WI38 (cell line): ENCODE data around the gene HOPX.
"Not testable (repeated sequence)": the region's sequence is repeated elsewhere in the genome, so short reads cannot be mapped to it uniquely, and the experiment has no call there.

ENCODE experiments used
- H3K4me3 ChIP-seq: 2 replicates; pipeline ENCODE4 v1.5.1; 2011; ENCODE audit warnings: low read depth, mild to moderate bottlenecking, control low read depth, low read length
- TF ChIP-seq, protein P1 (sequence below): IDR thresholded peaks from 2 replicates; pipeline ENCODE4 v1.5.1; 2012; ENCODE audit warnings: low read depth, mild to moderate bottlenecking, control low read depth, low read length

HOPX gene

DNA sequence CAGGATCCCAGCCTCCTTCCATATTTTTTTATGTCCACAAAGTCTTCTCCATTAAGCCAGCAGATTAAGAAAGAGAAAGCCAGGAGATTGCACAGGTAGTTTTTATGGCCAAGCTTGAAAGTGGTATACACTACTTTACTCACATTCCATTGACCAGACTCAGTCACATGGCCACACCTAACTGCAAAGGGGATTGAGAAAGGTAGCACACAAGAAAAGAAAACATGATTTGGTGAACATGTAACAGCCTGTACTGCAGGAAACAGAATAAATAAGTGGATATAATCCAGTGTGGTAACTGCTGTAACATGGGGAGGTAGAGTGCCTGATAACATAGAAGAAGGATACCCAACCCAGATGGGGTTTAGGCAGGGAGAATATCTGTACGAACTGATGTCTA is 43.9 kb downstream of the HOPX start:
- TF ChIP-seq, protein P1, sequence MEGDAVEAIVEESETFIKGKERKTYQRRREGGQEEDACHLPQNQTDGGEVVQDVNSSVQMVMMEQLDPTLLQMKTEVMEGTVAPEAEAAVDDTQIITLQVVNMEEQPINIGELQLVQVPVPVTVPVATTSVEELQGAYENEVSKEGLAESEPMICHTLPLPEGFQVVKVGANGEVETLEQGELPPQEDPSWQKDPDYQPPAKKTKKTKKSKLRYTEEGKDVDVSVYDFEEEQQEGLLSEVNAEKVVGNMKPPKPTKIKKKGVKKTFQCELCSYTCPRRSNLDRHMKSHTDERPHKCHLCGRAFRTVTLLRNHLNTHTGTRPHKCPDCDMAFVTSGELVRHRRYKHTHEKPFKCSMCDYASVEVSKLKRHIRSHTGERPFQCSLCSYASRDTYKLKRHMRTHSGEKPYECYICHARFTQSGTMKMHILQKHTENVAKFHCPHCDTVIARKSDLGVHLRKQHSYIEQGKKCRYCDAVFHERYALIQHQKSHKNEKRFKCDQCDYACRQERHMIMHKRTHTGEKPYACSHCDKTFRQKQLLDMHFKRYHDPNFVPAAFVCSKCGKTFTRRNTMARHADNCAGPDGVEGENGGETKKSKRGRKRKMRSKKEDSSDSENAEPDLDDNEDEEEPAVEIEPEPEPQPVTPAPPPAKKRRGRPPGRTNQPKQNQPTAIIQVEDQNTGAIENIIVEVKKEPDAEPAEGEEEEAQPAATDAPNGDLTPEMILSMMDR: no peak
- H3K4me3 ChIP-seq: no peak overlapping the region

GRCh38 chr4:56634954-56635353 is 46.1 kb downstream of the HOPX start:
- not testable (repeated sequence) for H3K4me3 ChIP-seq

- TF ChIP-seq, protein P1: no peak
- H3K4me3 ChIP-seq: no peak overlapping the region
Measured at GRCh38 chr4:56633486-56633885, 47.6 kb downstream of the HOPX start.

- TF ChIP-seq, protein P1: no peak
- H3K4me3 ChIP-seq: no peak overlapping the region
Measured at GRCh38 chr4:56630876-56631666, 50.0 kb downstream of the HOPX start.

DNA sequence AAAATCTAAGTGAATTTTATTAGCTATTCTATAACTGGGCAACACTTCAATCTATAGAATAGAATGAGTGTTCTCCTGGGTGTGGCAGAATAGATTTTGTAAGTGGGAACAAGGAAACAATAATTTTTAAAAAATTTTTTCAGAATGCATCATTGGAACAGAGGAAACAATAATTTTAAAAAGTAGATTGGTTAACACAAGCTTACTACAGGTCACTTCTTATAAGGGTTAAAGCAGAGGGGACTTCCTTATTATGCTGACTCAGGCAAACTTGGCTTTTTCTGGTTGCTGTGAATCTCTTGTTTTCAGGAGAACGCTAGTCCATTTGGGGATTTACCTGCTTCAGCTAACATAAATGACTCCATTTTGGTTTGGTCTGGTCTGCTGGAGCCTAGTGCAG is 52.5 kb downstream of the HOPX start:
- TF ChIP-seq, protein P1: no peak
- no peak overlapping the region for H3K4me3 ChIP-seq

DNA sequence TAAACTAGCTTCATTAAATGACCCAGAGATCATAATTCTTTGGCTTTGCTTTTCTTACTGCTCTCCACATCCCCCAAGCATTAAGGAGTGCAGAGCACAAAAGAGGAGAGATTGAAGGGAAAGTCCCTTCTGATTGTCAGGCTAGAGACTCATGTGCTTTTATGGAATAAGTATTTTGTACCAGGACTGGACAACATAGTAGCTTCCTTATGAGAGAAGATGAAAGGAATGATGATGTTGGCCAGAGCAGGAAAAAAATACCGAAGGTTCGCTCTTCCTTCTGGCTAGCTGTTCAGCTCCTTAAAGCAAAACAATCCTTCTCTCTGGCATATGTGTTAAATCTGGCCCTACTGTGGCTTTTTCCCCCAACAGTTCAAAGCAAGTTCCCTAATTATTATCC is 53.1 kb downstream of the HOPX start:
- no peak overlapping the region for H3K4me3 ChIP-seq
- TF ChIP-seq, protein P1: no peak

- TF ChIP-seq, protein P1: no peak
- no peak overlapping the region for H3K4me3 ChIP-seq
Measured at GRCh38 chr4:56627375-56627774, 53.7 kb downstream of the HOPX start.

DNA sequence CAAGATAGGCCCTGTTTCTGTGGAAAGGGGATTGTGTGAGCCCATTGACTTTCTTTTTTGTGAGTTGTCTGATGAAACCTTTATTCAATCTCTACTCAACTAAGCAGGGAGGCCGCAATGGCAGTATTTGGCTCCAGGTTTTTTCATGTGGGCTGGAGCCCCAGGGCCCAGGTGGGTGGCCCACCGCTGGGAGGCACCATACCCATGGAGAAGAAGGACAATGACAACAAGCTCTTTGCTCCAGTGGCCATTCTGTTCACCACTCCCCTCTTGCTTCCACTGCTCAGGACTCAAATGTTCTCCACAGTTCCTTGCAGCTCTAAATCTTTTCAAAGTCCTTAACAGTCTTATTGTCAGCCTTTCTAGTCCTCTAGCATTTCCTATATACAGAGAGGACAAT is 54.1 kb downstream of the HOPX start:
- TF ChIP-seq, protein P1: no peak
- no peak overlapping the region for H3K4me3 ChIP-seq
